AG04449 (cell line): ENCODE measurements around the gene AGAP1.

ENCODE experiments used
- CTCF ChIA-PET: fragments of 350-600 bp; formaldehyde crosslinking; extraction: SDS; loops from one replicate; lab custom pipeline; 2021; ENCODE audit warnings: antibody characterized with exemption; lab: Yijun Ruan, JAX
- POLR2A ChIA-PET: fragments of 400-600, 350-600 bp; formaldehyde crosslinking; extraction: SDS; loops from one replicate; lab custom pipeline; 2020; ENCODE audit warnings: antibody characterized with exemption, inconsistent platforms; lab: Yijun Ruan, JAX
- DNase-seq: peaks from one replicate; pipeline ENCODE4 v3.0.0-alpha.2; 2010; ENCODE audit warnings: low read depth, low spot score
- H3K4me3 ChIP-seq: 2 replicates; pipeline ENCODE4 v1.5.1; 2011; ENCODE audit warnings: low read depth, mild to moderate bottlenecking, control low read depth, low read length
- TF ChIP-seq, protein P1 (sequence below): IDR thresholded peaks from one replicate; pipeline ENCODE4 v1.5.1; 2011; ENCODE audit warnings: mild to moderate bottlenecking, moderate library complexity, low read length, control low read depth, inconsistent platforms; ENCODE audit not compliant: insufficient read depth; ENCODE audit errors: missing control alignments

AGAP1 gene

DNA sequence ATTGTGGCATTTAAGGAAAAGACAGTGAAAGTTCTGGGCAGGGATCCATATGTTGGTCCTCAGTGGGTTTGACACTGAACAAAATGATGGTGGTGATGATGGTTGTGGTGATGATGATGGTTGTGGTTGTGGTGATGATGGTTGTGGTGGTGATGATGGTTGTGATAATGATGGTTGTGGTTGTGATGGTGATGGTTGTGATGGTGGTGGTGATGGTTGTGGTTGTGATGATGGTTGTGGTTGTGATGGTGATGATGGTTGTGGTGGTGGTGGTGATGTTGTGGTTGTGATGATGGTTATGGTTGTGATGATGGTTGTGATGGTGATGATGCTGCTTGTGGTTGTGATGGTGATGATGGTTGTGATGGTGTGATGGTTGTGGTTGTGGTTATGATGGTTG, 308.7 kb downstream of the AGAP1 start:
- no peak overlapping the region for H3K4me3 ChIP-seq
- DNase-seq, result no peak
- TF ChIP-seq, protein P1, sequence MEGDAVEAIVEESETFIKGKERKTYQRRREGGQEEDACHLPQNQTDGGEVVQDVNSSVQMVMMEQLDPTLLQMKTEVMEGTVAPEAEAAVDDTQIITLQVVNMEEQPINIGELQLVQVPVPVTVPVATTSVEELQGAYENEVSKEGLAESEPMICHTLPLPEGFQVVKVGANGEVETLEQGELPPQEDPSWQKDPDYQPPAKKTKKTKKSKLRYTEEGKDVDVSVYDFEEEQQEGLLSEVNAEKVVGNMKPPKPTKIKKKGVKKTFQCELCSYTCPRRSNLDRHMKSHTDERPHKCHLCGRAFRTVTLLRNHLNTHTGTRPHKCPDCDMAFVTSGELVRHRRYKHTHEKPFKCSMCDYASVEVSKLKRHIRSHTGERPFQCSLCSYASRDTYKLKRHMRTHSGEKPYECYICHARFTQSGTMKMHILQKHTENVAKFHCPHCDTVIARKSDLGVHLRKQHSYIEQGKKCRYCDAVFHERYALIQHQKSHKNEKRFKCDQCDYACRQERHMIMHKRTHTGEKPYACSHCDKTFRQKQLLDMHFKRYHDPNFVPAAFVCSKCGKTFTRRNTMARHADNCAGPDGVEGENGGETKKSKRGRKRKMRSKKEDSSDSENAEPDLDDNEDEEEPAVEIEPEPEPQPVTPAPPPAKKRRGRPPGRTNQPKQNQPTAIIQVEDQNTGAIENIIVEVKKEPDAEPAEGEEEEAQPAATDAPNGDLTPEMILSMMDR, result no peak
- POLR2A ChIA-PET, result no interaction called here
- CTCF ChIA-PET, result interaction anchor here (2.6 to 3.6 kb wide), 3 partner anchors 22 to 379 kb away, joined by 12 to 24 read pairs (median 19); no protein-coding TSS in a partner anchor

DNA sequence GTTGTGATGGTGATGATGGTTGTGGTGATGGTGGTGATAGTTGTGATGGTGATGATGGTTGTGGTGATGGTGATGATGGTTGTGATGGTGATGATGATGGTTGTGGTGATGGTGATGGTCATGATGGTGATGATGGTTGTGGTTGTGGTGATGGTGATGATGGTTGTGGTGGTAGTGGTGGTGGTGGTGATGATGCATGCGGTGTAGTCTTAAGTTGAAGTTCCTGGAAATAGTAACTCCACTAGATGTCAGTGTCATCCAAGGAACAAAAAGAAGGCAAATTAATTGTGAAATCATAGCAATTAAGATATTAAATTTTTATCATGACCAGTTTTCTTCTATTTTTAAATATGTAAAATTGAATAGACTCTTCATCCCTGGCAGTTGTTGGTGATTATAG, 309.2 kb downstream of the AGAP1 start:
- TF ChIP-seq, protein P1, result no peak
- no peak overlapping the region for H3K4me3 ChIP-seq
- CTCF ChIA-PET, result interaction anchor here (1.6 to 5.3 kb wide), 3 partner anchors 23 to 378 kb away, joined by 8 to 35 read pairs (median 21); no protein-coding TSS in a partner anchor
- POLR2A ChIA-PET, result no interaction called here
- DNase-seq, result no peak

DNA sequence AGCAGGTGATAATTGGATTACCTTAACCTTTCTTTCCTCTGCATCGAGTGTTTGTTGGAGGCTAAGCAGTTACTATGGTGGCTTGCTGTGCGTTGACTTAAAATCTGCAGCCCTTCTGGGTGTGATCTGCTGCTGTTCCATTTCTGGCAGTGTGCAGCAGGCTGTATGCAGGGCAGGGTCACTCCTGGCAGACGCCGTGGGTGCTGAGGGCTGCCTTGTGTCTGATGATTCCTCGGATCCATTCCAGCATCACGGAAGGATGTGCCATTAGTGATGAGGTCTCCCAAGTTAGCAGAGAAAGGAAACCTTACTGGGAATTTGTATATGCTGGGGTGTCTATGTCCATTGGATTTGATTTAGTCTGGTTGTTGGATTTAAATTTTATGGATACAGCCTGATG, 310.8 kb downstream of the AGAP1 start:
- ChIA-PET CTCF (interaction anchor here (1.0 to 5.3 kb wide), 10 partner anchors 11 to 379 kb away, joined by 3 to 35 read pairs (median 7); no protein-coding TSS in a partner anchor), POLR2A (no interaction called here)
- TF ChIP-seq, protein P1, result no peak

DNA sequence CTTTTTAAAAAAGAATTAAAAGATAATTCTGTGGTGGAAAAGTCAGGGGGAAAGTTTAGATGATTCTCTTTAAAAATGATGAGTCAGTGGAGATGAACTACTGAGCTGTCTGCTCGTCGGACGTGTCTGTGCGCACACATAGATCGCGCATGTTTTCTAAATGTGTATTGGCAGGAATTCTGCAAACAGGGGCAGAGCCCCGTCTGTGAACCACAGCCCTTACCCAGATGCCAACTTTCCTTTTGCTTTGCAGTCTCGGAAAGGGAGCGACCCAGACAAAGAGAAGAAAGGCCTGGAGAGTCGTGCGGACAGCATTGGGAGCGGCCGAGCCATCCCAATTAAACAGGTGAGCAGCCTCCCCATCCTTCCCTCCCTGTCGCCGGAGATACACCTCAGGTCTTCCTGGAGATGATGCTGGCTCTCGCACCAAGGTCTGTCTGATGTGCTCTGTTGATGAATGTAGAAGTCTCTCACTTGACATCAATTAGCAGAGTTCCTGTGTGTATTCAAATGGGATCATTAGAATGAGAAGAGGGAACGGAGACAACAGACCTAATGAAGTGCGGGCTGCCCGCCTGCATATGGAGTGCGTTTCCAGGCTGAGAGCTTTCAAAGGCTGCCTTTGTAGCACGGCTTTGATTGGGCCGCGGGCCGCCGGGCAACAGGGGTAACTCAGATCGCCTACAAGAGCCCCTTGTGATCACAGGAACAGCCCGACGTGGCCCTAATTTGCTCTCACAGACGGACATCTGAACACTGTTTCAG, 313.3 kb downstream of the AGAP1 start:
- DNase-seq, result no peak
- TF ChIP-seq, protein P1, result no peak
- ChIA-PET POLR2A (no interaction called here), CTCF (interaction anchor here (1.5 to 5.3 kb wide), 5 partner anchors 27 to 537 kb away, joined by 3 to 35 read pairs (median 12); no protein-coding TSS in a partner anchor)
- H3K4me3 ChIP-seq, result no peak overlapping the region

More for the DNA sequence above, 310.8 kb downstream of the AGAP1 start:
- no peak for DNase-seq
- no peak overlapping the region for H3K4me3 ChIP-seq

DNA sequence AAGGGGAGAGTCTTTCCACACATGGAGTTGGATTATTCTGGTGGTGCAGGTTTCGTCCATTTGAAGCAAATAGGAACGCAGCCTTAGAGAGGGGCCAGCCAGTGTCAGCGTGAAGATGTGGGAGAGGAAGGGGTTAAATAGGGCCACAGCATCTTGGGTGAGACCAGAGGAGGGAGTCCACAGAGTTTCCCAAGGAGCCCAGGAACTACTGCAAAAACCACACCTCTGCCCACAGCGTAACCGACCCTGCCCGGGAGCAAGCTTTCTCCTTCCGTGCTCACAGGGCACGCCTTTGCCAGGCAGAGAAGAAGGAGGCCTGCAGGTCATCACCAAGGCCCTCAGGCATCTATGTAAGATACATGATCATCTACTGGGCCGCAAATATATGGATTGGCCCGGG, 314.5 kb downstream of the AGAP1 start:
- H3K4me3 ChIP-seq, result no peak overlapping the region
- TF ChIP-seq, protein P1, result no peak
- ChIA-PET CTCF (interaction anchor here (0.6 to 2.7 kb wide), 4 partner anchors 62 to 373 kb away, joined by 3 to 9 read pairs (median 4); no protein-coding TSS in a partner anchor), POLR2A (no interaction called here)
- no peak for DNase-seq

DNA sequence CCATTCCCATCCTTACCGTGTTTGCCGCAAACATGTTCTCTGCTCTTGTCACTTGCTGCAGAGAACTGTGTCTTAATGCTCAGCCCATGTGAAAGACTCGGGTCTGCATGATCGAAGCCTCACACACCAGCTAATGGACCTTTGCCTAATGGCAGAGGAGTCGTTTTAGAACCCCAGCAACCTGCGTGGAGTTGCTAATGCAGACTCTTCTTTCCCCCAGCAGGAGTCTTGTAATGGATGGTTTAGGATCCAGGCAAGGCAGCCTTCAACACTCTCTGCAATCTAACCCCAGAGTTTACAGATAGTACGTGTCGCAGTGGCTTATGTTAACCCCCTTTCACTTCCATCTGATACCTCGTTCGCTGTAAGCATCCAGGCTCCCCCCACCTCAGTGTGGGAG, 316.4 kb downstream of the AGAP1 start:
- no peak overlapping the region for H3K4me3 ChIP-seq
- ChIA-PET CTCF (interaction anchor here (2.7 kb wide), 1 partner anchor 370 kb away, joined by 9 read pairs; no protein-coding TSS in a partner anchor), POLR2A (no interaction called here)
- no peak for DNase-seq
- TF ChIP-seq, protein P1, result no peak
